AG04449 (cell line): ENCODE measurements around the gene SLC25A46.
A peak's percentile ranks its signal among the peaks of the same experiment; 100 is the strongest.
"Not testable (repeated sequence)": the region's sequence is repeated elsewhere in the genome, so short reads cannot be mapped to it uniquely, and the experiment has no call there.

Experiments used
- CTCF ChIA-PET: fragments of 350-600 bp; formaldehyde crosslinking; extraction: SDS; loops from one replicate; lab custom pipeline; 2021; ENCODE audit warnings: antibody characterized with exemption; lab: Yijun Ruan, JAX
- POLR2A ChIA-PET: fragments of 400-600, 350-600 bp; formaldehyde crosslinking; extraction: SDS; loops from one replicate; lab custom pipeline; 2020; ENCODE audit warnings: antibody characterized with exemption, inconsistent platforms; lab: Yijun Ruan, JAX
- DNase-seq: peaks from one replicate; pipeline ENCODE4 v3.0.0-alpha.2; 2010; ENCODE audit warnings: low read depth, low spot score
- H3K4me3 ChIP-seq: 2 replicates; pipeline ENCODE4 v1.5.1; 2011; ENCODE audit warnings: low read depth, mild to moderate bottlenecking, control low read depth, low read length
- TF ChIP-seq, protein P1 (sequence below): IDR thresholded peaks from one replicate; pipeline ENCODE4 v1.5.1; 2011; ENCODE audit warnings: mild to moderate bottlenecking, moderate library complexity, low read length, control low read depth, inconsistent platforms; ENCODE audit not compliant: insufficient read depth; ENCODE audit errors: missing control alignments

Gene SLC25A46

DNA sequence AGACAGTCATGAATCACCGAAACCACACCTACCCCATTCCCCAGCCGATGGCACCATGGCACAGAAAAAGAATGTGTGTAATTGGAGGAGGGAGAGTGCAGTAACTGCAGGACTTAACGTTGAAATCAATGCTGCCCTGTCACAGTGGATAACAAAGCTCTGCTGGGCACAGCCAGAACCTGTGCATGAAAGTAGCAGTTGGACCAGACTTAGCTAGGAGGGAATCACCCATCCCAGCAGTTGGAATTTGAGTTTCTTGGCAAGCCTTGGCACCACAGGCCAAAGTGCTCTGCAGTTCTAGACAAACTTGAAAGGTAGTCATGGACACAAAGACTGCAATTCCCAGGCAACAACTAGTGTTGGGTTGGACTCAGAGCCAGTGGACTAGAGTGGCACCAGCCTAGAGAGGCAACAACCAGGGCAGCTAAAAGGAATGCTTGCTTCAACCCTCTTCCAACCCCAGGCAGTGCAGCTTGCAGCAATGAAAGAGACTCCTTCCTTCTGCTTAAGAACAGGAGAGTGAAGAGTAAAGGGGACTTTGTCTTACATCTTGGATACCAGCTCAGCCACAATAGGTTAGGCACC, 31.5 kb upstream of the SLC25A46 start:
- H3K4me3 ChIP-seq: no peak overlapping the region
- ChIA-PET POLR2A (no interaction called here), CTCF (no interaction called here)
- DNase-seq: no peak
- TF ChIP-seq, protein P1, sequence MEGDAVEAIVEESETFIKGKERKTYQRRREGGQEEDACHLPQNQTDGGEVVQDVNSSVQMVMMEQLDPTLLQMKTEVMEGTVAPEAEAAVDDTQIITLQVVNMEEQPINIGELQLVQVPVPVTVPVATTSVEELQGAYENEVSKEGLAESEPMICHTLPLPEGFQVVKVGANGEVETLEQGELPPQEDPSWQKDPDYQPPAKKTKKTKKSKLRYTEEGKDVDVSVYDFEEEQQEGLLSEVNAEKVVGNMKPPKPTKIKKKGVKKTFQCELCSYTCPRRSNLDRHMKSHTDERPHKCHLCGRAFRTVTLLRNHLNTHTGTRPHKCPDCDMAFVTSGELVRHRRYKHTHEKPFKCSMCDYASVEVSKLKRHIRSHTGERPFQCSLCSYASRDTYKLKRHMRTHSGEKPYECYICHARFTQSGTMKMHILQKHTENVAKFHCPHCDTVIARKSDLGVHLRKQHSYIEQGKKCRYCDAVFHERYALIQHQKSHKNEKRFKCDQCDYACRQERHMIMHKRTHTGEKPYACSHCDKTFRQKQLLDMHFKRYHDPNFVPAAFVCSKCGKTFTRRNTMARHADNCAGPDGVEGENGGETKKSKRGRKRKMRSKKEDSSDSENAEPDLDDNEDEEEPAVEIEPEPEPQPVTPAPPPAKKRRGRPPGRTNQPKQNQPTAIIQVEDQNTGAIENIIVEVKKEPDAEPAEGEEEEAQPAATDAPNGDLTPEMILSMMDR: no peak

DNA sequence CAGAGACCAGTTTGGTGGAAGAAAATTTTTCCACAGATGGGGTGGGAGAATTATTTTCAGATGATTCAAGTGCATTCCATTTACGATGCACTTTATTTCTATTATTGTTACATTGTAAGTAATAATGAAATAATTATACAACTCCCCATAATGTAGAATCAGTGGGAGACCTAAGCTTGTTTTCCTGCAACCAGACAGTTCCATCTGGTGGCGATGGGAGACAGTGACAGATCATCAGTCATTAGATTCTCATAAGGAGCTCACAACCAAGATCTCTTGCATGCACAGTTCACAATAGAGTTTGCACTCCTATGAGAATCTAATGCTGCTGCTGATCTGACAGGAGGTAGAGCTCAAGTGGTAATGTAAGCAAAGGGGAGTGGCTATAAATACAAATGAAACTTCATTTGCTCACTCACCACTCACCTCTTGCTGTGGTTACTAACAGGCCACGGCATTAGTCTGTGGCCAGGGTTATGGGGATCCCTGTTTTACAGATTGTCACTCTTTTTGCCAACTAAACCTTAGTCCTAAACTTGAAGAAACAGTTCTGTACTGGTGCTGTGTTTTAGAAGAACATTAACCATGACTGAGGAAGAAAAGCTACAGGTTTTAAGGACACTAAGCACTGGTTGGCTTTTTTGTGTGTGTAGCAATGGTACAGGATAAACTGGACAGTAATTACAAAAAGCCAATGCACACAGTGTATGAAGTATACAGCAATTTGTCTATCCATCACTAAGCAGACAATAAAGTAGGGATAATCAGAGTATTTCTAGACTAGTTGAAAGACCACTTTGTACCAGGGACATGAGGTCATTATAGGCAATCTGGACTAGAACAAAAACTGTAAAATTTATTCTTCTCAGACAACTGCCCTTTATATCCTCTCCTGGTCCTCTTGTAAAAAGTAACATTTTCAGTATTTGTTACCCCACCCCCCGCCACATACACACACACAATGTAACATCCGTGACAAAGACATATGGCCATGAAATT, 22.3 kb upstream of the SLC25A46 start:
- POLR2A ChIA-PET: no interaction called here
- no peak overlapping the region for H3K4me3 ChIP-seq
- no peak for DNase-seq
- CTCF ChIA-PET: interaction anchor here (1.1 kb wide), 1 partner anchor 14 kb away, joined by 3 read pairs; no protein-coding TSS in a partner anchor
- TF ChIP-seq, protein P1: peak; percentile 3

DNA sequence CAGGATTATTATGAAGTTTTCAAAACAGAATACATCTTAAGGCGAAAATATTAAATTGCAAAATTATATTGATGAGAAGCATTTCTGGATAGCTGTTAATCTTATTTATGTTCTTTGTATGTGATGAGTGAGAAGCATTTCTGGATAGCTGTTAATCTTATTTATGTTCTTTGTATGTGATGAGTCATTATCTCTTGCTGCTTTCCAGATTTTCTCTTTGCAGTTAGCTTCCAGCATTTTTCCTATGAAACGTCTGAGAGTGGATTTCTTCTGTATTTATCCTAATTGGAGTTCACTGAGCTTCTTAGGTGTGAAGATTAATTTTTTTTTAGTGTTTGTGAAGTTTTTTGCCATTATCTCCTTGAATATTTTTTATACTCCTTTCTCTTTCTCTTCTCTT, 20.5 kb upstream of the SLC25A46 start:
- CTCF ChIA-PET: no interaction called here

DNA sequence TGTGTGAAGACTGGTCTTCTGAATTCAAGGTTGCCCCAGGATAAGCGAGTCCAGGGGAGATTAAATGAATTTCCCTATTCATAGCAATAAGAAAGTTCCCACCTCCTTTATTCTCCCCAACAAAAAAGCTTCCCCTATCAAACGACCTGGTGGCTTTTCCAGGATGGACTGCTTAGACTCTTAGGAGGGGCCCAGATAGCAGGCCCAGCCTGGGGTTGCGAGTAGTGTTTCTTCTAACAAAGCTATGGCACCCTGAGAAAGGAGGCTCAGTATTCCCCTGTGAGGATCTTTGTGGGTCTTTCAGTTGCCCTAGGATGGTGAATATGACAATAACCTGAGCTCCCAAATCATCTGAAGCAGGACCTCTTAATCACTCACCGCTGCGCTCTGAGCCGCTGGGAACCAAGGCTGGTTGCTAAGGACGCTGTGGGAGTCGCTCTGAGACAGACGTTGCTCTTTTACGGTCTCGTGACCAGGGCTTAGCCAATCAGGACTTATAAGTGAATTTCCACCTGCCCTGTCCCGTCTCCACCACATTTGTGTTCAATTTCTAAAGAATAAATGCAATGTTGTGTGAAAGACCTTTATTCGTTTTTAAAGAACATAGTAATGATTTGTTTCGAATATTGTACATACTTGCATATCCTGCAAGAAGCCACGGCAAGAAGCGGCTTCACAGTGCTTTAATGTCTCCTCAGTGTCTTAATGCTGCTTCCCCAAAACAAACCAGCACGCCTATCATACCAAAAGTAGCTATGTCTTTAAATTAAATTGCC, 12.4 kb upstream of the SLC25A46 start, which contains the start of gene TMEM232:
TMEM232 (minus strand) TSS at position 423 of the 776 bp plus-strand sequence. CDS start 59,319 bp downstream, outside the sequence.
- ChIA-PET CTCF (interaction anchor here (0.7 kb wide), 1 partner anchor 286 kb away, joined by 3 read pairs; no protein-coding TSS in a partner anchor), POLR2A (no interaction called here)
- peak within 1 kb of the TSS; percentile 42 for H3K4me3 ChIP-seq
- DNase-seq: no peak
- TF ChIP-seq, protein P1: no peak

More for the DNA sequence above, 20.5 kb upstream of the SLC25A46 start:
- POLR2A ChIA-PET: no interaction called here
- no peak overlapping the region for H3K4me3 ChIP-seq
- no peak for DNase-seq
- TF ChIP-seq, protein P1: no peak

DNA sequence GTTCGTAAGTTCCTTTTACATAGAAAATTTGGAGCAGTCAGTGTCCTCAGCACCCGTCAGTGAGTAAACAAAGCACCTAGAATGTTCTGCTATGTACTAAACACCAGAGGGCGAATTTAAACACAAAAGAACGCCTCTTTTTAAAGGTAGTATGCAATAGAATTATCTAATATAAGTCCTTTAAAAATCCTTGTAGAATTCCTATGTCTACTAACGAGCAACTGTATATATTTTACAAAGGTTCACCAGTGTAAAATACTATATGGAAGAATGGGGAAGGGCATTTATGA, 11.8 kb upstream of the SLC25A46 start:
- ChIA-PET POLR2A (no interaction called here), CTCF (interaction anchor here (0.7 kb wide), 1 partner anchor 286 kb away, joined by 3 read pairs; no protein-coding TSS in a partner anchor)
- TF ChIP-seq, protein P1: no peak
- peak overlapping the region; percentile 42; the same call in 1 of the 2 replicates for H3K4me3 ChIP-seq
- DNase-seq: no peak

DNA sequence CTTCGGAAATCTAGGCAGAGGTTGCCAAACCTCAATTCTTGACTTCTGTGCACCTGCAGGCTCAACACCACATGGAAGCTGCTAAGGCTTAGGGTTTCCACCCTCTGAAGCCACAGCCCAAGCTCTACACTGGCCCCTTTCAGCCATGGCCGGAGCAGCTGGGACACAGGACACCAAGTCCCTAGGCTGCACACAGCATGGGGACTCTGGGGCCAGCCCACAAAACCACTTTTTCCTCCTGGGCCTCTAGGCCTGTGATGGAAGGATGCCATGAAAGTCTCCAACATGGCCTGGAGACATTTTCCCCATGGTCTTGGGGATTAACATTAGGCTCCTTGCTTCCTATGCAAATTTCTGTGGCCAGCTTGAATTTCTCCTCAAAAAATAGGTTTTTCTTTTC, 7.3 kb upstream of the SLC25A46 start:
- POLR2A ChIA-PET, DNase-seq, CTCF ChIA-PET, H3K4me3 ChIP-seq: not testable (repeated sequence)
